Subcutaneous adipose tissue (tissue), 4 donors: ENCODE measurements around the gene DNAAF5. TPM values are rescaled to one million over a fixed set of nuclear protein-coding genes. Genes with fewer than 3 reads are reported as not detected.

ENCODE experiments used
- total RNA-seq, 4 donors: library from RNA; depleted of rRNA; stranded (reverse); fragments of >200 nt; gene quantifications; one replicate each; pipeline ENCODE4 v1.1.0, GENCODE V29; 2016
- TF ChIP-seq, protein P1 (sequence below): fragments of 450-650 bp; IDR thresholded peaks from one replicate; pipeline ENCODE4 v1.5.1; 2016; ENCODE audit warnings: low read depth, mild to moderate bottlenecking, control low read depth, antibody characterized with exemption, moderate library complexity

DNAAF5 gene
- total RNA-seq, 4 donors from 2014 or later = 11.2 to 19.4 (median 12.8) TPM

DNA sequence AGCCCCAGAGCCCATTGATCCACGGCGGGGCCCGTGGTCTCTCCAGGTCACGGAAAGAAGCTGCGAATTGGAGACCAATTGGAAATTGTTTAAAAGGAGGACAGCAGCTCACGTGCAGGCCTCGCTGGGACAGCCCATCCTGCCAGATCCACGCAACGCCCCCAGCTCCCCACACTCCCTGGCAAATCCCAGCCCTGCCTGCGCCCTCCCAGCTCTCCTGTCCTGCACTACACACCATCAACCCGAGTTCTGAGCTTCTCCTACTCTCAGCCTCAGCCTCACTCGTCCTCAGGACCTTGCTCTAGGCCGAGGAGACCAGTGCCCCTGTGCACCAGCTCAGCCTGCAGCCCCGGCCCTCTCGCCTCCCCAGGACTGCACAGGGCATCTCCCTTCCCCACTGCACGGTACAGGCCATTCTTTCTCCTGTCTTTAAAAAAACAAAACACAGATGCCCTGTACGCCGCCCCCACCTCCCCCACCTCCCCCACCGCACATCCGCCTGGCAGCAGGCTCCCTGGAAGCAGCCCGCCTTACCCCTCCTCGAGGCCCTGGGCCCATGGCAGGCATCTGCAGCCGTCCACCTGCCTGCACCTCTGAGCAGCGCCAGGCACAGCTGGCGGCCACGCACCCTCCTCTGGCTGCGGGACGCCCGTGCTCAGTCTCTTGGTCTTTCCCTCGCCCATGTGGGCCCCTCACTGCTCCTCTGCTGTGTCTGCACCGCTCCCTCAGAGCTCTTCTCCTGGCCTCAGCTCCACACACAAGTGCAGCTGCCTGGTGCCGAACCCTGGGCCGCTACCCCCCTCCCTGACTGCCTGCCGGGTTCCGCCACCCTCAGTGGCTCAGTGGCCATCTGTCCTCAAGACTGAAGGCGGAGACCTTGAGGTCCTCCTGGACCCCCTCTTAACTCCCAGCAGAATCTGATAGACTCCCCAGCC is 57.3 kb downstream of the DNAAF5 start:
- TF ChIP-seq, protein P1, sequence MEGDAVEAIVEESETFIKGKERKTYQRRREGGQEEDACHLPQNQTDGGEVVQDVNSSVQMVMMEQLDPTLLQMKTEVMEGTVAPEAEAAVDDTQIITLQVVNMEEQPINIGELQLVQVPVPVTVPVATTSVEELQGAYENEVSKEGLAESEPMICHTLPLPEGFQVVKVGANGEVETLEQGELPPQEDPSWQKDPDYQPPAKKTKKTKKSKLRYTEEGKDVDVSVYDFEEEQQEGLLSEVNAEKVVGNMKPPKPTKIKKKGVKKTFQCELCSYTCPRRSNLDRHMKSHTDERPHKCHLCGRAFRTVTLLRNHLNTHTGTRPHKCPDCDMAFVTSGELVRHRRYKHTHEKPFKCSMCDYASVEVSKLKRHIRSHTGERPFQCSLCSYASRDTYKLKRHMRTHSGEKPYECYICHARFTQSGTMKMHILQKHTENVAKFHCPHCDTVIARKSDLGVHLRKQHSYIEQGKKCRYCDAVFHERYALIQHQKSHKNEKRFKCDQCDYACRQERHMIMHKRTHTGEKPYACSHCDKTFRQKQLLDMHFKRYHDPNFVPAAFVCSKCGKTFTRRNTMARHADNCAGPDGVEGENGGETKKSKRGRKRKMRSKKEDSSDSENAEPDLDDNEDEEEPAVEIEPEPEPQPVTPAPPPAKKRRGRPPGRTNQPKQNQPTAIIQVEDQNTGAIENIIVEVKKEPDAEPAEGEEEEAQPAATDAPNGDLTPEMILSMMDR = no peak

DNA sequence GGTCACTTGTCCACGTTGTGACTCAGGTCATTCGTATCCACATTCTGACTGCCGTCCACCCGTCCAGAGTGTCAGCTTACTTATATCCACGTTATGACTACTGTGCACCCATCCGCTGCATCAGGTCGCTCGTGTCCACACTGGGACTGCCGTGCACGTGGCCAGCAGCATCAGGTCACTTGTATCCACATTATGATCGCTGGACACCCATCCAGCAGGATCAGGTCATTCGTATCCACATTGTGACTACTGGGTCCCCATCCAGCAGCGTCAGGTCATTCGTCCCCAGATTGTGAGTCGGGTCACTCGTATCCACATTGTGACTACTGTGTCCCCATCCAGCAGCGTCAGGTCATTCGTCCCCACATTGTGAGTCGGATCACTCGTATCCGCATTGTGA is 58.5 kb downstream of the DNAAF5 start:
- TF ChIP-seq, protein P1 = no peak

- TF ChIP-seq, protein P1 = no peak
These were observed 58.9 kb downstream of the DNAAF5 start for GRCh38 chr7:785416-785815.

DNA sequence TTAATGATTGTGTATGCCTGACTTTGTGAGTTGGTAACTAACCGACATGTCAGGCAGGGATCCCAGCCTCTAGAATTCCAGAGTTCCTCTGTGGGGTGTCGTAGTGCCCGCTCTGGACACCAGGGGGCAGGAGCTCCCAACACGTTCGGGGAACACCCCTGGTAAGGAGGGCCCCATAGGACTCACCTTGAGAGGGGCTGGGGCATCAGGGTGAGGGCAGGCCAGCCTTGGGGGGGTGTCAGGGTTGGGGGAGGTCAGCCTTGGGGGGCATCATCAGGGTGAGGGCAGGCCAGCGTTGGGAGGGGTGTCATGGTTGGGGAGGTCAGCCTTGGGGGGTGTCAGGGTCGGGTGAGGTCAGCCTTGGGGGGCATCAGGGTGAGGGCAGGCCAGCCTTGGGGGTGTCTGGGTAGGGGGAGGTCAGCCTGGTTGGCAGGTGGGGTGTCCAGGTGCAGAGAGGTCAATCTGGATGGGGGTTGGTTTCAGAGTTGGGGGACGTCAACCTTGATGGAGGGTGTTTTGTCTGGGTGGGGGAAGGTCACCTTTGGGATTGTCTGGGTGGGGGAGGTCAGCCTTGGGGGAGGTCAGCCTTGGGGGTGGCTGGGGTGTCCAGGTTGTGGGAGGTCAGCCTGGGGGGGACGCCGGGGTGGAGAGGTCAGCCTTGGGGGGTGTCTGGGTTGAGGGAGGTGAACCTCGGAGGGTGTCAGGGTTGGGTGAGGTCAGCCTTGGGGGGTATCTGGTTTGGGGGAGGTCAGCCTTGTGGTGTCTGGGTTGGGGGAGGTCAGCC is 60.2 kb downstream of the DNAAF5 start:
- TF ChIP-seq, protein P1 = no peak

DNA sequence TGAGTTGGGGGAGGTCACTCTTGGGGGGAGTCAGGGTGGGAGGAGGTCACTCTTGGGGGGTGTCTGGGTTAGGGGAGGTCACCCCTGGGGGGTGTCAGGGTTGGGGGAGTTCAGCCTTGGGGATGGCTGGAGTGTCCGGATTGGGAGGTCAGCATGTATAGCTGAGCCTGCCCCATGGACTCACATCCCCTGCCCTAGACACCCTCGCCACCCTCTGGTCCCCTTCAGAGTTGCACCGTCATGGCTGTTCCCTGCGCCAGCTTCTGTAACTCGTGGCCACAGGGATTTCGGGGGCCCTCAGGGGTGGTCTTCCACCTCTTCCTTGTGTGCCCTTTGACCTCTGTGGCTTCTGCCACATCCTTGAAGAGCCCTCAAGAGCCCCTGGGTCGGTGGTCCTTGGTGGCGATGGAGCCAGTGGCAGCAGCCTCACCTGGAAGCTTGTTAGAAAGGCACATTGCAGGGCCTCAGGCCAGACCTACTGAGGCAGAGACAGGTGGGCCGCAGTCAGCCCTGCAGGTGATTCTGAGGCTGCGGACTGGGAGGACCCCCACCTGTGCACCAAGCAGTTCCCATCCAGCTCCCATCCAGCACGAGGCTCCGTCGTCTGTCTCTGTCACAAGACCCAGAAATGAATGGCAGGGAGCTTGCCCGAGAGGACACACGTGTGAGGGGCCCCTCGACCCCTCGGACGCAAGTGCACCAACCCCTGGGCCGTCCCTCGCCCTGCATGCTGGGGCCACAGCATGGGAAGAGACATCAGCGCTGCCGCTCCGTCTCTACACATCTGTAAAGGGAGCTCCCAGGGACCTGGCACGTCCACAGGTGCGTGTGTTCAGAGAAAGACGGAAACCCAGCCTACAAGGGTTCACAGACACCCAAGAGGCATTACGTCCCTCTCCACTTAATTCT is 61.1 kb downstream of the DNAAF5 start:
- TF ChIP-seq, protein P1 = no peak

DNA sequence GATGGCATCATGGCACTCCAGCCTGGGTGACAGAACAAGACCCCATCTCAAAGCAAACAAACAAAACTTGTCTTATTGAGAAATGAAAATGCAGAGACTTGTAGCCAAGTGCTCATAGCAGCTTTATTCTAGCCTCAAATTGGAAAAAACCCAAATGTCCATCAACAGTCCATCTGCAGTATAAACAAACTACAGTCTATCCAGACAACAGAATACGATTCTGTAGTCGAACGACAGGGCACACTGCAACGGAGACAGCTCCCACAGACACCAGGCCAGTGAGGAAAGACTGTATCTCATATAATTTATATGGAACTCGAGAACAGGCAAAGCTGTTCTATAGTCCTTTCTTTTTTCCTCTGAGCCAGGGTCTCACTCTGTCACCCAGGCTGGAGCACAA is 65.0 kb downstream of the DNAAF5 start:
- TF ChIP-seq, protein P1 = no peak
